SKM-1 (cell line): ENCODE results near the gene SORD.
"Not testable (repeated sequence)": the region's sequence is repeated elsewhere in the genome, so short reads cannot be mapped to it uniquely, and the experiment has no call there.

Experiments used
- DNase-seq: peaks from one replicate; lab custom pipeline; 2025; ENCODE audit not compliant: unreplicated experiment; lab: John Stamatoyannopoulos, UW

The SORD gene

DNA sequence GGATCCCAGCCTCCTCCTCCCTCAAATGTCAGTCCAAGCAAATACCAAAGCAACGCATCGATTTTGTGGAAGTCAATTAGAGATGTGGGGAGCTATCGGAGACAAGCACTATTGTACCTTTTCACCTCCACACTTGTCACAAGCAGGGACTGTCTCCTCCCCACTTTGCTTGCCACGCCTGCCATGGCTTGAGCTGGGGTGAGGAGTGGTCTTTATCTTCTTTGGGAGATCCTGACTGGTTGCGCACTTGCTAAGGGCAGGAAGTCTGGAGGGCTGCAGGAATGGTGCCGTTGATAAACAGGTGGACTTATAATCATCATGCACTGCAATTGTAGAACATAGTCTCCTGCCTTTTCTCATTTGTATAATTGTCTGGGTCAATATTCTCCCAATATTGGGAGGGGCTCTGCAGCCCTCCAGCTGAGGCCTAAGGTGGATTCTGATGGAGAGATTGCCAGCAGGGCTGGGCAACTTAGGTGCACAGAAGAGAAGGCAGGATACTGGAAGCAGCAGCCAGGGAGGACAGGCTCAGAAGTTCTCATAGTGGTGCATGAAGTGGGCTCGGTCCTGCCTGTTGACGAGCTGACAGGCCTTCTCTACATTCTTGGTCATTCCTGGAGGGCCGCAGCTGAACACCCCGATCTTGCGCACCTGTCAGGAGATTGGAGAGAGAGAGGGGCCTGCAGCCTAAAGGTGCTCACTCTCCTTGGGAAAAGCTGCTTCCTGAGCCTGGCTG lies 70.8 kb downstream of the SORD start:
- DNase-seq: no peak

DNA sequence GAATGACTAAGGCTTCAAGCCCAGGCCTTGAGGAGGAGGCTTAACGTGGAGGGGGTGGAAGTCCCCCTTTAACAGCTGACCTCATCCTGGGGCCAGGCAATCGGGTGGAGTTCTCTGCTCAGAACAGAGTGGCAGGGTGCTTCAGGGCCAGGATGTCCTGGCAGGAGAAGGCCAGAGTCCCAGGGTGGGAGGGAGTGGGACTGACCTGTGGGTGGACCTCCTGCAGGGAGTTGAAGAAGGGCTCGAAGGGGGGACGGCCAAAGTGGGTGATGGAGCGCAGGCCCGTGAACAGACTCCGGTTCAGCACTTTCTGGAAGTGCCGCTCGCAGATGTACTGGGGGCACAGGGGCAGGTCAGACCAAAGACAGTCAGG lies 71.3 kb downstream of the SORD start:
- DNase-seq: no peak

DNA sequence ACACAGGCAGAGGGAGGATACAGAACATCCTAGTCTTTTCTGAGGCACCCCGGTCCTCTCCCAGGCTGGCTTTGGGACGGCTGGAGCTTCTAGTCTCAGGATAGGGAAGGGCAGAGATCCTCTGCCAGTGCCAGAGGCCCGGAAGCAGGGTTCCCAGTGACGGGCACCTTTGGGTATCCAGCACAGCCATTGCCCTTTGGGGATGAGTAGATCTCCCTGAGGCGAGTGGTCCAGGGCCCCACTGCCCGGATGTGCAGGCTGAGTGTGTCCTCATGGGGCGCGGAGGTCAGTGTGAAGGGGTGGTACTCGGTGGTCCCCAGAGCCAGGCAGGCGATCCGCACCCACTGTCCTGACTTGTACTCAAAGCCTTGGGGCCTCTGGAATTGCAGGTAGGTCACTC lies 72.7 kb downstream of the SORD start:
- no peak for DNase-seq

DNA sequence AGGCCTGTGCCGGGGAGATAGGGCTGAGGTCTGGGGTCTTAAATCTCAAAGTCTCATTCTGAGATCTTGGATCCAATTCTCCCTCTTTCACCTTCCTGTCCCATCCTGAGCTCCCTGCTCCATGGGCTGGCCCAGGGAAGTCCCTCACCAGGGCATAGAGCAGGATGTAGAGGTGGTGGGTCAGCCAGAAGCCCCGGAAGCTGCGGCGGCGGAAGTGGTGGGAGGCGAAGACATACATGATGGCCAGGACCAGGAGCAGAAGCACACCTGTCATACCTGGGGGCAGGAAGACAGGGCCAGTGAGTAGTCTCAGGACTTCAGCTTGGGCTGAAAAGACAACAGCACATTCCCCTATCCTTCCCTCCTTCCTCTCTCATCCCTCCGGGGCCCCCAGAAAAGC lies 74.5 kb downstream of the SORD start:
- DNase-seq: no peak

DNA sequence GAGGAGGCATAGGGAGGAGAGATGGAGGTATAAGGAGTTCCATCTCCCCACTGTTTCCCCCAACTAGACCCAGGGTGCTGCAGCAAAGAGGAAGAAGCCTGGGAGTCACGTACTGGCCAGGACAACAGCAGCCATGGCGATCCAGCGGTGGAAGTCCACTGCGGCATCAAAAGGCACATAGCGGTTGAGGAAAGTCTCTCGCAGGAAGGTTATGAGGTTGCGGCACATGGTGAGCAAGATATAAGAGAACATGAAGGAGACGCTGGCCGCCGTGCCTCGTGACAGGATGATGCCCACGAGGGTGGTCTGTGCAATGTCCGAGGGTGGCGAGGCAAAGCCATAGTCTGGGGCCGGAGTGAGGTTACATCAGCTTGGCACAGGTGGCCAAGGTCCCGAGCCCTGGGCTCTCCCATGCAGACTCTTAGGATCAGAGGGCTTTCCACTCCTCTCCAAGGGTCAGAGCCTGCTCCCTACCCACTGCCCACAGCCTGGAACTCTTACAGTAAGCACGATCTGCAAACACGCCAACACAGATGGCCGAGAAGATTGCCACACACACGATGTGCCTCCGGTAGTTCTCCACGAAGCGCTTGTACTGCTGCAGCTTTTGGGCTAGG lies 76.7 kb downstream of the SORD start:
- DNase-seq: no peak

DNA sequence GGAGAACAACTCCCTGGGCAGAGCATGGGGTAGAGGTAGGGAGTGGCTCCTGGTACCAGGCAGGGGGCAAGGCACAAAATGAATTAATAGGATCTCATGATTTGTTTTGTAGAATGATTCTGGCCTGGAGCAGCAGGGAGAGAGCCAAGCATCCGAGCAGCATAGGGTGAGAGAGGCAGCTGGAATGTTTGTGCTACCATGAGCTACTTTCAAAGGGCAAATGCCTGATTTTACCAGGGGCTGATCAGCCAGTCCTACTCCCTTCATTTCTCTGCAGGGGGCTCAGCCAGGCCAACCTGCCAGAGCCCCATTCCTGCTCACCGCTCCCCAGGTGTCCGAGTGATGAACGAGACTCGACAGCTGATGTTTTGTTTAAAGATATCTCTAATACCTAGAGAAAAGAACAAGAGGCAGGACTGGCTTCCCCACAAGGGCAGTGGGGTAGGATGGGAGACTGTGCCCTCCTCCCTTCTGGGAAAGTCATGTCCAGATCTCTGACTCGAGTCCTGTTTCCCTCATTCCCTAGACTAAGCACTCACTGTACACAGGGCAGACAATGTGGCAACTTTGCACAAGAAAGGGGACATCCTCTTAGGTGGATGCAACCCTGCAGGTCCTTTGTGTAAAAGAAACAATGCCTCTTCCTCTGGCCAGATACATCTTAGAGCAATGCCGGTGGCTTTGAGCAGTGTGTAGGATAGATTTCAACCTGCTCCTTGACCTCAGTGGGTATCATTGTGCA lies 78.1 kb downstream of the SORD start:
- no peak for DNase-seq

DNA sequence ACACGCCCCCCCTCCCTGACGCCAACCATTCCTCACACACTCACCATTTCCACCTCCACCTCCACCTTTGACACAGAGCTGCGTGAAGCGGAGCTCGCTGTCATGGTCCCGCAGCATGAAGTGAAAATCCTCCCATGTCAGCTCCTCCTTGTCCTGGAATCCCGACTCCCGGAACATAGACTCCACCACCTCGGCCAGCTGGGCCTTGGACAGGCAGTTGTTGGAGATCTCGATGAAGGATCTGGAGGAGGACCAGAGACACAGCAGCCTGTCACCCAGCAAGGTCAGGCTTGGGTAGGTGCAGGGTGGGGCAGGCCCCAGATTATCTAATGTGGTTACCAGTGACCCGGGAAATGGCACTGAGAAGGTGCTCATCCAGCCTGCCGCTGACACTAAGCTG lies 78.8 kb downstream of the SORD start:
- DNase-seq: no peak

DNA sequence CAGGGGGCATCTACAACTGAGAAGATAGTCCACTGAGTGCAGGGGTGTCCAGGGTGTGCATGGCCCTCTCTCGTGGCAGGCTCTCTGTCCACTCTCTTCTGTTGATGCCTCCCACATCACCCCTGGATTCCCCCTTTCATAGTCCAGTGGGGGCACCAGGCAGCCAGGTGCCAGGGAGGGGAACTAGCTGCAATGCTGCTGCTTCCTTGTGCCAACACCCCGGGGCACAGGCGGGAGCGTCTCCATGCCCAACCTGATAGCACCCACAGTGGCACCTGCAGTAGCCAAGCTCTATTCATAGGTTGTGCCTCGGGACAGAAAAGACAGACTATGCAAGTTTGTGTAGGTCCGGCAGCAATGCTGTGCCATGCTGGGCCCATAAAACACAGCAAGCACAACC lies 79.2 kb downstream of the SORD start:
- no peak for DNase-seq

DNA sequence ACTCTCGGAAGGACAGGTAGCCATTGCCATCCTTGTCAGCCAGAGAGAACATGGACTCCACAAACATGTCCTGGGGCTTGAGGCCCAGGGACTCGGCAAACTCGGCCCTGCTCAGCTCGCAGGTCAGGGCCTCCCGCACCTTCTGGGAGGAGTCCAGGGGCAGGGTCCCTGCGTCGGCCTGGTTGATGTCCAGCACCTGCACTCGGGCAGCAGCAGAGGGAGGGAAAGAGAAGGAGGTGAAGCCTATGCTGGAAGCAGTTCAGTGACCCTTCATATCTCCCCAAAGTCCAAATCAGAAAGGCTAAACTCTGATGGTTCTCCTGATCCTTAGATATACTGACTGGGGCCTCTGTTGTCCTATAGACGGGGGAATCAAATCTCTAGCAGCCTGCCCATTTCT lies 81.2 kb downstream of the SORD start:
- DNase-seq: not testable (repeated sequence)

DNA sequence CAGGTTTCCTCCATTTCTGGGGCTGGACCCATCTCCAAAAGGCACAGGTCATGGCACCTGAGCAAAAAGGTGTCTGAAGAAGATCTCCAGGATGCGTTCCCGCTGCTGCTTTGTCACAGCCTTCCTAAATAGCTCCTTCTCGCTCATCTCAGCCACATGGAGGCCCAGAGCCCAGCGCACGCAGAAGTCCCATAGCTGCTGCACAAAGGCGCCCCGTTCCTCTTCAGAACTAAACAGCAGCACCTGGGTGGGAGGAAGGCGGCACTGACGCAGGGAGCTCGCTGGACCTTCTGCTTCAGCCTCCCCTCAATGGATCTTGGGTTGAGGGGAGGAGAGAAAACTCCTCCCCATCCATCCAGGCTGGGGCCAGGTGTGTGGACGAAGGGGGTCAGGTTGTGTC lies 82.6 kb downstream of the SORD start:
- no peak for DNase-seq

DNA sequence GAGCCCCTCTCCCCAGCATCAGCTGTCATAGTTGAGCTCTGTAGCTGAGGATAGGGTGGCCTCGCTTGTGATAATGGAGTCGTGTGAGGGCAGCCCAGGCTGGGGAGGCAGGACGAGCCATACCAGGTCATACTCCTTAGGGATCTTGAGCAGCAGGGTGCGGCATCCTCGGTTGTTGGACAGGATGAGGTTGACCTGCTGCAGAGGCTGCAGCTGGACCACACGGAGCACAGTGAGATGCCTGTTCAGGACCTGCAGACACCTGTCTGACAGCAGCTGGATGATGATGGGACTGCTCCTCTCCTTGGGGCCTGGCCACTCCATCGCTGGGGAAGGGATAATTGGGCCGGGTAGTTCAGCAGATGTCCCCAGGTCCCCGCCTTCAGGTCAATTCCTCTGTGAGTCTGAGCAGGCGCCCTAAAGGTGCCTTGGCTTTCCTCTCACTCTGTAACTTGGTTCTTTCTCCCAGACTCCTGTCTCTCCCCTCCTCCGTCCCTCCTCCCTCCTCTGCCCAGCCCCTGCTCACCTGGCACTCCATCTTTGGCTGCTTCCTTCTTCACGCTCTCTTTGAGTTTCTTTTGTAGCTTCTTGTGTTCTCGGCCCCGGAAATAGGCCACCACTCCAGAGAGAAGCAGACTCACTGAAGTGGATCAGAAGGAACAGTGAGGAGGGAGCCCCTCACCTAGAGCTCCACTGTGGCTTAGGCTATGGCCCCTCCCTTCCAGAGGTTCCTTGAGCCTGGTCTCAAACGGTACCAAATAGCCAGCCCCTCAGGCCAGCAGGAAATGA lies 83.2 kb downstream of the SORD start:
- DNase-seq: no peak

DNA sequence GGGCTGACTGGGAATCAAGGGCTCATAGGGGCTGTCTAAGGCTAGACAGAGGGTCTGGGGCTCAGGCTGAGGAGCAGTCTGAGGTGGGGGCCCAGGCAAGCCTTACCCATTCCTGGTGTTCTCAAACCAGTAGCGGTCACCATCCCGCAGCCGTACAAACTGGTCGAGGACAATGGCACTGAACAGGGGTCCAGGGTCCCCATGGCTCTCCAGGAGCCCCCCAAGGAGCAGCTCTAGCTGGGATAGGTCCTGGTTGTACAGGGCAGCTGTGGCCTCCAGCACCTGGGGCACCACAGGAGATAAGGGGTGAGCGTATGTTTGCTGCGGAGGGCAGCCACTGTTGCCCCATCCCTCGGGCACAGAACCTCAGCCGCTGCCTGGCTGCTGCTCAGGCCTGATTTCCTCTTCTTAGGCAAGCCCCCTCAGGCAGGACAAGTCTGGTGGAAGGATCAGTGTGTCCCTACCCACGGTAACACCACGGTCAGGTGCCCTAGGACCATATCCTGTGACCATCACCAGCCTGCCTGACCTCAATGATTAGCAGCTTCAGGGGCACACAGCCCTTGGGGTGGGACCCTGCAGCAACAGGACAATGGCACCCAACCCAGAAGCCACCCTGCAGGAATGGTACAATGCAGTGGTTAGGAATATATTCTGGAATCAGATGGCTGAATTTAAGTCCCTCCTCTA lies 85.1 kb downstream of the SORD start:
- no peak for DNase-seq

DNA sequence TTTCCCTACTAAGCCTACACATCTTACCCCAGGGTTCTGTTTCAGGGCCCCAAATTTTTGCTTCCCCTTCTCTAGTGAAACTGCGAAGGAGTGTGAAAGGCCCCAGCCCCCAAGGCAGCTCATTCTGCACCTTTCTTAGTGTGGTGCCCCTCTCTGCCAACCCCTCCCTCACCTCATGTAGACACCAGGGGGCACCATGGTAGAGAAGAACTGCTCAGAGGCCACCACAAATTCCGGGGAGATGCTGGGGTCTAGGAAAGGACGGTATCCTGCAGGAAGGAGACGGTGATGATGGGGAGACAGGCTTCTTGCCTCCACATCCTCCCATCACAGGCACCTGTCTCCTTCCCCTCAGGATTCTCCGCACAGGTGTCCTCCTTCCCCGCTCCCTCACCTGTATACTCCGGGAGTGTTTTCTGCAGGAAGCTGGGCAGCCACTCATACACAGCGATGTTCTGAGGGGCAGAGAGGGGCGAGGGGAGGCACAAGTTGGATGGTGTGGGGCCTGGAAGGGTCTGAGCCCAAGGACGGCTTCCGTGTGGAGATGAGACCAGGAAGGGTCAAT lies 87.3 kb downstream of the SORD start:
- no peak for DNase-seq

DNA sequence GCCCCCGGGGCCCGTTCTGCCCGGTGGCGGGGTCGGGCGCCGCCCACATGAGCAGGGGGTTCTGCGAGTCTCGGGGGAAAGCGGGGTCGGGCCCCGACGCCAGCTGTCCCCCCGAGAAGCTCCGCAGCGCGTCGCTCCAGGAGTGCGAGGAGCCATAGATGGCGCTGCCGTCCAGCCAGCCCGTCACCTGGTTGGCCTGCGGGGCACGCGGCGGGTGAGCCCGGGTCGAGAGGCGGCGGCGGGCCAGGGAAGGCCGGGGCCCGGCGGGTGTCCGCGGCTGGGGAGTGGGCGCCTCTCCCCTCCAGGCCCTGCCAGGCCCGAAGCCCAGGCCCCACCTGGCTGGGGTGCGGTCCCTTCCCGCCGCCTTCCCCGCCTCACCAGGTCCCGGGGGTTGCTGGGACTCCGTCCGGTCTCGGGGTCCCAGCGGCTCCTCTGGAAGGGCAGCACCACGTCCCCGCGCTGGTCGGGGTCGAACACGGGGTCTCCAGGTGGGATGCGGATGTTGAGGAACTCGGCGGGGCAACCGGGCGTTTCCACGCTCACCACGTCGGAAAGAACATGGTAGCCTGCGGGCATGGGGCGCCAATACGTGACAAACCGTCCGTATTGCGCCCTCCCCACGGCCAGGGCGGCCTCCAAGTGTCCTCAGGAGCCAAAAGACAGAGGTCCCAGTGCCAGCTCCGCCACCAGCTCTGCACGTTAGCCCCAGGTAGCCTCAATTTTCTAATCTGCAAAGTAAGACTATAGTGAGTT lies 88.6 kb downstream of the SORD start:
- no peak for DNase-seq

DNA sequence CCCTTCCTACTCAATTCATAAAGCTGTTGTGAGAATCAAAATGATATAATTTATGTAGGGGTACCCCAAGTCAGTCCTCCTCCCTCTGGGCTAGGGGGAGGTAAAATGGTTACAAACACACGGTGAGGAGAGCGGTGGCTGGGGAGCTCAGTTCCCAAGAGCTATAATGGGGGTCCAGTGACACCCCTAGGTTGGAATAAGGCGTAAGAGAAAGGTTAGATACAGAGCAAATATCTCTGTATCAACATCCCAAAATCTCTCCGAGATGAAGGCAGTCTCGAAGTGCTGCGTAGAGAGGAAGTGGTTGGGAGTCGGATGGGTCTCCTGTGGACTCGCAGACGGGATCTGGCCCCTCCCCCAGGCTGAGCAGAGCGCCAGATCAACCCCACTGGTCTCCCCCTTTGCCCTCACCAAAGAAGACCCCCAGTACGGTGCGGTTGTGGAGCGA lies 89.2 kb downstream of the SORD start:
- no peak for DNase-seq

DNA sequence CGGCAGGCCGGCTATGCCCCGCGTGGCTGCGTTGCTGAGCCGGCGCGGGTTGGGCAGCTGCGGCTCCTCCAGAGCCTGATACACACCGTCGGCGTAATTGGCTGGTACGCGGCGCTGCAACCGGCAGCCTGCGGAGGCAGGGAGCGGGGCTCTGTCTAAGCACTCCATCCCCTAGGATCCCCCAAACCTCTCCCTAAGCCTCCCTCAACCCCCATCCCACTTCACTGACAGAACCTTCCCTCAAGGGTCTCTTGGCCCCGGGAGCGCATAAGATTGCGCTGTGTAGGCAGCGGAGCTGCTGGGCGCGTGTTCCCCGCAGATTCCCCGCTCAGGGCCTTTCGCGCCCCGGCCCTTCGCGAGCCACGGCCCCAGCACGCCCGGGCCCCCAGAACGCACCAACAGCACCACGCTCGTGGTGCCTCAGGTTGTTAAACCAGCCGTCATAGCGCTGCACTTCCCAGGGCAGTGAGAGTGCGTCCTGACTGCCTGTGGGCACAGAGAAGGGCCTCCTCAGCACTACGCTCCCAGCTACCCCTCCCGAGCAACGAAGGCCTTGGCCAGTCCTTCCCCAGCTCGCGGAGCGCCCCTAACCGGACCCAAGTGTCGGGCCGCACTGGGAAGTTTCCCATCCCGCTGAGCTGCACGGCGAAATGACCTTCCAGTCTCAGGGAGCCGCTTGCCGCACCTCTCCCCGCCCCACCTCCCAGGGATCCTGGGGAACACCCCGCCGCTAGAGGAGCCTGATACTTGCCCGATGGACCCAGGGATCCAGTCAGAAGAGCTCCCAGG lies 89.8 kb downstream of the SORD start:
- DNase-seq: no peak

DNA sequence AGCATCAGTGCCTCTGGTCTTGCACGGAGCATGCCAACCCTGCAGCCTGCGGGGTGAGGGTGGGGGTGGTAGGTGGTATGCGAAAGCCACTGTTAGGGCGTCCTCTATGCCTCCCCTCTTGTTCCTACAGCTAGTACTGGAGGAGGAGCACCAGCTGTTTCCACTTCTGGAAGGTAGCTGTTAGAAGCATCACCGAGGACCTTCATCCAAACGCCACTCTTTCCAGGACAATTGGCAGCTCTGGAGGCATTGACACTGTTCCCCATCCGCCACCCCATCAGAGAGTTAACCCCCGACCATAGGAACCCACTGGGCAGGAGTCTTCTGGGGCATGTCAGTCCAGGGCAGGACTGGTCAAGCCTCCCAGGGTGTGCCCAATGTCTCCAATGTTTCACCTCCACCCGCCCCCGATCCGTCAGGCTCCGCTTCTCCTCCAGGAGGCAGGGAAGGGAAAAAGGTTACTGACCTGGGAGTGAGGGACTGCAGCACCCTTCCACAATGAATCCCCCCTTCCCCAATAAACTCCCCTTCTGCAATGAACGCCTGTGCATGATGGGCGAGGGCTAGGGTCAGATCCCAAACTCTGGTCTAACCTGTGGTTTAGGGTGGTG lies 90.5 kb downstream of the SORD start:
- DNase-seq: no peak

DNA sequence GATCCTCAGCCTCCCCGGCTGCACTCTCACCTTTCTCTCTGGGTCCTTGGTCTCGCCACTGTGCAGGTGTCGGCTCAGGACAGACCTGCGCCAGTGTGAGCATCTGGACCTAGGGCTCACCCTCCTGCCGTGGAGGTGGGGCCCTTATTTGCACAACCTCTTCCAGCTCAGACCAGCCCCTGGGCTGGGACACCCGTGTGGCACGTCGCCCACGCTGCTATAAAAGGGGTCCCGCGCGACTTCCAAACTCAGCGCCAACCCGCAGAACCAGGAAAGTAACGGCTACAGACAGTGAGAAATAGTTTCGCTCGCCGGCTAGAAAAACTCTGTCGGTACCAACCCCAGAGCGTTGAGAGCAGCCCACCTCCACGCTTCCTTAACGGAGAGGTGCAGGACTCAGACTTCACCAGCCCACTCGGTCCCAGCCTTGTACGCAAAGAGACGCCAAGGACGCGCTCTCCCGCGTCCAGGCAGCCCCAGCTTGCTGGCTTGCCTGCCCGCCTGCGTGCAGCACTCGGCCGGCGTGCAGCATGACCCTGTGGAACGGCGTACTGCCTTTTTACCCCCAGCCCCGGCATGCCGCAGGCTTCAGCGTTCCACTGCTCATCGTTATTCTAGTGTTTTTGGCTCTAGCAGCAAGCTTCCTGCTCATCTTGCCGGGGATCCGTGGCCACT lies 91.2 kb downstream of the SORD start, which contains the start of the genes DUOX2 and DUOXA2:
TSS of gene DUOX2 (minus strand) at position 97 of the 675 bp plus-strand sequence. CDS start 761 bp downstream, outside the sequence.
TSS of gene DUOXA2 (plus strand) at position 251 of the 675 bp plus-strand sequence. CDS start at position 531, 280 bp downstream.
- DNase-seq: no peak
